Endothelial cell of umbilical vein (primary cell): Measurements from ENCODE around the gene PFKFB4. TPM values are rescaled to one million over a fixed set of nuclear protein-coding genes. Genes with fewer than 3 reads are reported as not detected.

ENCODE experiments used
- BruUV-seq: library from RNA; stranded (reverse); fragments of 400-500 nt; replicated peaks from 2 replicates; lab custom pipeline; 2021; lab: Mats Ljungman, UMichigan
- CTCF ChIA-PET: fragments of 300-600, 350-600 bp; sonication (Branson Sonifier 250); formaldehyde crosslinking; loops from one replicate; lab custom pipeline; 2021; ENCODE audit warnings: antibody characterized with exemption, inconsistent platforms; lab: Charles Lee
- POLR2A ChIA-PET: fragments of 300-600, 350-600 bp; sonication (Branson Sonifier 250); formaldehyde crosslinking; loops from one replicate; lab custom pipeline; 2021; ENCODE audit warnings: antibody characterized with exemption, inconsistent platforms; lab: Charles Lee
- DNase-seq: peaks from one replicate; pipeline ENCODE4 v3.0.0-alpha.2; 2011; ENCODE audit warnings: low read depth, low spot score
- FAIRE-seq: peaks from 2 replicates; lab custom pipeline; 2011; peaks lifted over from hg19 to GRCh38; lab: Jason Lieb, UNC
- H2AFZ ChIP-seq: 2 replicates; pipeline ENCODE4 v1.6.0; 2012; ENCODE audit warnings: low read depth, low read length, control low read depth, inconsistent platforms
- H3K27ac ChIP-seq: 2 replicates; pipeline ENCODE4 v1.5.1; 2011; ENCODE audit warnings: low read depth, mild to moderate bottlenecking, control low read depth, low read length, moderate library complexity; ENCODE audit not compliant: insufficient read depth
- H3K27me3 ChIP-seq, 2 experiments: 2 replicates each; pipeline versions ENCODE4 v1.6.0 to v1.6.1; 2011; ENCODE audit warnings: low read length in 2 of 2, mixed read lengths in 1 of 2; ENCODE audit not compliant: control insufficient read depth in 2 of 2, insufficient read depth in 2 of 2
- H3K36me3 ChIP-seq, 2 experiments: 2 replicates in 1 of 2; 3 replicates in 1 of 2; pipeline ENCODE4 v1.5.1; 2011; ENCODE audit warnings: low read length in 2 of 2, mild to moderate bottlenecking in 1 of 2, moderate library complexity in 1 of 2; ENCODE audit not compliant: control insufficient read depth in 2 of 2, insufficient read depth in 2 of 2; ENCODE audit errors: extremely low read depth in 1 of 2
- H3K4me1 ChIP-seq: 3 replicates; pipeline ENCODE4 v1.5.1; 2011; ENCODE audit warnings: mild to moderate bottlenecking, low read length; ENCODE audit not compliant: control insufficient read depth, insufficient read depth; ENCODE audit errors: extremely low read depth
- H3K4me2 ChIP-seq: 2 replicates; pipeline ENCODE4 v1.6.1; 2011; ENCODE audit warnings: low read length, control low read depth, mixed read lengths; ENCODE audit not compliant: insufficient read depth
- H3K4me3 ChIP-seq, 3 experiments: fragments of 200-600 bp in 1 of 3; sonication (generic), shearing (Covaris generic) in 1 of 3; replicated peaks in 1 of 3; 2 replicates each; pipeline ENCODE4 v1.5.1; 2011 to 2016; ENCODE audit warnings: control low read depth in 3 of 3, low read length in 3 of 3, mild to moderate bottlenecking in 2 of 3, inconsistent platforms in 1 of 3, low read depth in 1 of 3, moderate library complexity in 1 of 3; ENCODE audit not compliant: insufficient read depth in 1 of 3
- H3K79me2 ChIP-seq: 2 replicates; pipeline ENCODE4 v1.6.0; 2012; ENCODE audit warnings: low read length, inconsistent platforms; ENCODE audit not compliant: control insufficient read depth, insufficient read depth
- H3K9ac ChIP-seq: replicated peaks from 2 replicates; pipeline ENCODE3; 2011; ENCODE audit warnings: low read length, control low read depth; ENCODE audit not compliant: insufficient read depth; ENCODE audit errors: extremely low read depth
- H3K9me1 ChIP-seq: replicated peaks from 3 replicates; pipeline ENCODE4 v1.6.0; 2011; ENCODE audit warnings: mild to moderate bottlenecking, low read length; ENCODE audit not compliant: control insufficient read depth, insufficient read depth; ENCODE audit errors: extremely low read depth
- H3K9me3 ChIP-seq: replicated peaks from 2 replicates; pipeline ENCODE4 v1.5.1; 2012; ENCODE audit warnings: low read length, inconsistent platforms; ENCODE audit not compliant: control insufficient read depth, insufficient read depth
- H4K20me1 ChIP-seq: replicated peaks from 2 replicates; pipeline ENCODE3; 2011; ENCODE audit warnings: mild to moderate bottlenecking, low read length; ENCODE audit not compliant: control insufficient read depth, insufficient read depth; ENCODE audit errors: extremely low read depth
- EZH2 ChIP-seq: IDR thresholded peaks from 2 replicates; pipeline ENCODE4 v1.6.1; 2012; ENCODE audit warnings: borderline replicate concordance, low read depth, mild to moderate bottlenecking, moderate library complexity, low read length, inconsistent platforms; ENCODE audit not compliant: severe bottlenecking
- FOS ChIP-seq: IDR thresholded peaks from 2 replicates; pipeline ENCODE4 v1.6.1; 2011; ENCODE audit warnings: mild to moderate bottlenecking, low read length, moderate library complexity, borderline replicate concordance; ENCODE audit not compliant: insufficient read depth
- GATA2 ChIP-seq: IDR thresholded peaks from 2 replicates; pipeline ENCODE4 v1.7.0; 2011; ENCODE audit warnings: low read depth, mild to moderate bottlenecking, moderate library complexity, mixed read lengths, low read length; ENCODE audit not compliant: insufficient read length, insufficient read depth
- JUN ChIP-seq: IDR thresholded peaks from 2 replicates; pipeline ENCODE4 v1.6.1; 2011; ENCODE audit warnings: borderline replicate concordance, low read depth; ENCODE audit not compliant: insufficient read length, insufficient read depth
- MYC ChIP-seq: IDR thresholded peaks from one replicate; pipeline ENCODE4 v1.6.1; 2011; ENCODE audit warnings: mild to moderate bottlenecking, low read depth, low read length
- POLR2A ChIP-seq: IDR thresholded peaks from 2 replicates; pipeline ENCODE4 v1.6.1; 2012; ENCODE audit warnings: low read depth, mild to moderate bottlenecking, control low read depth, low read length
- POLR2AphosphoS5 ChIP-seq: IDR thresholded peaks from 2 replicates; pipeline ENCODE4 v1.6.1; 2012; ENCODE audit warnings: low read depth, mild to moderate bottlenecking, control low read depth, low read length, moderate library complexity; ENCODE audit not compliant: insufficient read depth
- dilution Hi-C: fragments of 300-500 bp; cut with MboI; formaldehyde crosslinking; loops from one replicate; pipeline ENCODE4 v1.15.0; 2019; ENCODE audit warnings: low sequenced_read_pairs; ENCODE audit not compliant: extremely low pct_ligation_motif_present
- intact Hi-C: fragments of 100-400 bp; cut with micrococcal nuclease; formaldehyde crosslinking; loops from one replicate; pipeline ENCODE4 v1.10.0; 2022
- polyA plus RNA-seq, 4 experiments: library from polyadenylated mRNA; depleted of rRNA in 3 of 4; stranded (reverse) in 3 of 4; unstranded in 1 of 4; fragments of >200 nt; gene quantifications; 2 replicates each; pipeline versions ENCODE4 v1.2.1 to v1.2.3, GENCODE V29; 2011 to 2012; ENCODE audit warnings: missing spikeins in 1 of 4
- total RNA-seq: library from RNA; stranded (reverse); gene quantifications from 2 replicates; pipeline ENCODE4 v1.2.3, GENCODE V29; 2021
- TF ChIP-seq, protein P1 (sequence below), 2 donors: IDR thresholded peaks; 1 replicate in 1 of 2; 2 replicates in 1 of 2; pipeline ENCODE4 v1.5.1; 2011; ENCODE audit warnings: low read length in 2 of 2, mild to moderate bottlenecking in 2 of 2, moderate library complexity in 2 of 2, control low read depth in 1 of 2, inconsistent platforms in 1 of 2, low read depth in 1 of 2; ENCODE audit not compliant: insufficient read depth in 1 of 2; ENCODE audit errors: extremely low read depth in 1 of 2
- TF ChIP-seq, protein P2 (sequence below): IDR thresholded peaks from 2 replicates; pipeline ENCODE4 v1.6.1; 2011; ENCODE audit not compliant: insufficient read depth, insufficient read length

The PFKFB4 gene
- total and polyA plus RNA-seq, 2 donors (not counting 3 experiments of a cell fraction or from before 2014, with no cell fraction given): 4.0 to 4.2 TPM

DNA sequence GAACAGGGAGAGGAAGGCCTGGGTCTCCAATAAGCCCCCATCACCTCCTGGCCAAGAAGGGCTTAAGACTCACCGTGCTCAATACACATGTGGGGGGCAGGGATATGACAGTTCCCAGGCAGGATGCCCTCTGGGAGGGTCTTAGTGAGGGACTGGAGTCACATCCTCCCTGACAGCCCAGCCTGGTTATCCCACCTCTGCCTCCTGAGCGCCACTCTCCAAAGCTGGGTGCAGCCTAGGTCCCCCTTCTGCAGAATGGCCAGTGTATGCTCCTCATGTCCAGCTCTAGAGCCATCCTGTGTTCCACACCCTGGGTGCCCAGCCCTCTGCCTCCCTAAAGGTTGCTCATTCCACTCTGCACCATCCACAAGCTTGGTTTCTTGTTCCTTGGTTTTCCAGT is 51.5 kb downstream of the PFKFB4 start:
- intact Hi-C loops (loop anchor here (2.0 kb wide), 3 partner anchors 44 to 64 kb away; partner anchors contain the start of genes CCDC51, PFKFB4 and TMA7), dilution Hi-C loops (no loop called here)
- ChIA-PET POLR2A (no interaction called here), CTCF (interaction anchor here (0.8 to 2.3 kb wide), 11 partner anchors 18 to 104 kb away, joined by 3 to 14 read pairs (median 4); a partner anchor contains a TSS)
- H2AFZ ChIP-seq: no peak overlapping the region
- TF ChIP-seq, protein P1, sequence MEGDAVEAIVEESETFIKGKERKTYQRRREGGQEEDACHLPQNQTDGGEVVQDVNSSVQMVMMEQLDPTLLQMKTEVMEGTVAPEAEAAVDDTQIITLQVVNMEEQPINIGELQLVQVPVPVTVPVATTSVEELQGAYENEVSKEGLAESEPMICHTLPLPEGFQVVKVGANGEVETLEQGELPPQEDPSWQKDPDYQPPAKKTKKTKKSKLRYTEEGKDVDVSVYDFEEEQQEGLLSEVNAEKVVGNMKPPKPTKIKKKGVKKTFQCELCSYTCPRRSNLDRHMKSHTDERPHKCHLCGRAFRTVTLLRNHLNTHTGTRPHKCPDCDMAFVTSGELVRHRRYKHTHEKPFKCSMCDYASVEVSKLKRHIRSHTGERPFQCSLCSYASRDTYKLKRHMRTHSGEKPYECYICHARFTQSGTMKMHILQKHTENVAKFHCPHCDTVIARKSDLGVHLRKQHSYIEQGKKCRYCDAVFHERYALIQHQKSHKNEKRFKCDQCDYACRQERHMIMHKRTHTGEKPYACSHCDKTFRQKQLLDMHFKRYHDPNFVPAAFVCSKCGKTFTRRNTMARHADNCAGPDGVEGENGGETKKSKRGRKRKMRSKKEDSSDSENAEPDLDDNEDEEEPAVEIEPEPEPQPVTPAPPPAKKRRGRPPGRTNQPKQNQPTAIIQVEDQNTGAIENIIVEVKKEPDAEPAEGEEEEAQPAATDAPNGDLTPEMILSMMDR (IDR thresholded peaks at IDR 0.05; ENCODE audit: extremely low read depth in 1 of 2, insufficient read depth in 1 of 2, low read depth in 1 of 2, low read length in 2 of 2): no peak
- TF ChIP-seq JUN (no peak), EZH2 (no peak), POLR2A (no peak), GATA2 (no peak), MYC (no peak), FOS (no peak), POLR2AphosphoS5 (no peak)
- TF ChIP-seq, protein P2, sequence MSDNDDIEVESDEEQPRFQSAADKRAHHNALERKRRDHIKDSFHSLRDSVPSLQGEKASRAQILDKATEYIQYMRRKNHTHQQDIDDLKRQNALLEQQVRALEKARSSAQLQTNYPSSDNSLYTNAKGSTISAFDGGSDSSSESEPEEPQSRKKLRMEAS: no peak
- FAIRE-seq (no peak), DNase-seq (no peak)
- H3K9ac ChIP-seq: no peak overlapping the region
- no peaks in the 10 kb centered on the region for H4K20me1 ChIP-seq
- H3K27me3 ChIP-seq: no peaks in the 10 kb centered on the region
- no peak overlapping the region for H3K27ac ChIP-seq
- no peaks in the 10 kb centered on the region for H3K9me3 ChIP-seq
- H3K79me2 ChIP-seq: no peaks in the 10 kb centered on the region
- H3K4me1 ChIP-seq: peaks cover 21% of the 10 kb centered on the region
- no peaks in the 10 kb centered on the region for H3K36me3 ChIP-seq
- H3K9me1 ChIP-seq: no peaks in the 10 kb centered on the region
- H3K4me2 ChIP-seq: no peak overlapping the region
- no peak overlapping the region for H3K4me3 ChIP-seq
- BruUV-seq: no TSS peak
